Dendritic cell treated with granulocyte-macrophage colony-stimulating factor and Interleukin-4, amounts not matched to agents 40 ng/mL and 50 ng/mL, for 4 days (primary cell): Measurements from ENCODE around the gene KLHL25.

Experiments used
- H3K27ac Mint-ChIP-seq: one replicate; pipeline ENCODE4 v1.8.0; 2022; ENCODE audit warnings: mild to moderate bottlenecking, mixed read lengths
- H3K27me3 Mint-ChIP-seq: one replicate; pipeline ENCODE4 v1.8.0; 2022; ENCODE audit warnings: mild to moderate bottlenecking, mixed read lengths
- H3K36me3 Mint-ChIP-seq: one replicate; pipeline ENCODE4 v1.8.0; 2022; ENCODE audit warnings: low read depth, mixed read lengths
- H3K4me1 Mint-ChIP-seq: one replicate; pipeline ENCODE4 v1.8.0; 2022; ENCODE audit warnings: low read depth, mixed read lengths
- H3K4me3 Mint-ChIP-seq: one replicate; pipeline ENCODE4 v1.8.0; 2022; ENCODE audit warnings: mild to moderate bottlenecking, moderate library complexity, mixed read lengths
- H3K9me3 Mint-ChIP-seq: one replicate; pipeline ENCODE4 v1.8.0; 2022; ENCODE audit warnings: mixed read lengths
- intact Hi-C: fragments of 100-400 bp; cut with micrococcal nuclease; formaldehyde crosslinking; loops from one replicate; pipeline ENCODE4 v1.15.0; 2022

KLHL25 gene

DNA sequence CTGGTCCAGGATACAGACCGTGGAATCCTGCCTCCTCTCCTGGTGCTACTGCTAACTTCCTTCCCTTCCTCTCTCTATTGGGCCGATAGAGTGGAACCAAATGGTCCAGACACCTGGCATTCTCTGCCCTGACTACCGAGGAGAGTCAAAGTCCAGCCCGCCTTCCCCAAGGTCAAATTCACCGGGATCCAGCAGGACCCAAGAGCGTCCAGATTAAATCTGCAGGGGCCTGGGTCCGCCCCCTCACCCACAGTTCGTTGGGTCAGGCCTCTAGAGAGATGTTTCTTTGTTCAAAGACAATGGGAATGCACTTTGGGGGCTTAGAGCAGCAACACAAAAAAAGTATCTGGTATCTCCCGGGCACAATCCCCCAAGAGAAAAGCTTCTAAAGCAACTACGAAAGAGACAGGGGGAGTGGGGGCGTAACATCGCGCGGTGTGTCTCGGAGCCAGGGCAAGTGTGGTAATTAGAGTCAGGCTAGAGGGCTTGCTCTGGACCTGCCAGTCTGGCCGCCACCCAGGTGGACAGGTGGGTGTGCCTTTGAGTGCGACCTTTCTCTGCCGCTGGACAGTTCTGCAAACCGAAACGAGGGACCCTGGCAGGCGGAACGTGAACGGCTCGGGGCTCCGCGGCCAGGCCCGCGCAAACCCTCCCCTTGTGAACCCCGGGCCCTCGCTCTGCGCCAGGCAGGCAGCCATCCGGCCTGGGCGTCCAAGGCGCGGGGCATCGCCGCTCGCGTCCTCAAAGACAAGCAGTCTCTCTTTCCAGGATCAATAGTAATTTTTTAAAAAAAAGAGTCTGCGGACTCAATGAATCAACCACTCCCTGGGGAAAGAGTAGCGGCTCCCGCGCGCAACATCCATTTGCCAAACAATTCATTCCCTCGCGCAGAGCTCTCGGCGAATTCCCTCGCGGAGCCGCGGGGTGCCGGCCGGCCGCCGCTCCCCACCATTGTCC, 806 bp downstream of the KLHL25 start:
- Mint-ChIP-seq H3K4me1 (peaks cover 30% of the 10 kb centered on the region), H3K36me3 (no peaks in the 10 kb centered on the region), H3K27me3 (peaks cover 42% of the 10 kb centered on the region), H3K27ac (peak overlapping the region; percentile 77), H3K4me3 (peak overlapping the region; percentile 81), H3K9me3 (no peaks in the 10 kb centered on the region)
- intact Hi-C loops: loop anchor here (5.0 kb wide), 1 partner anchor 38 kb away; no protein-coding TSS in a partner anchor

GRCh38 chr15:85792912-85793590, 1.7 kb downstream of the KLHL25 start:
- H3K4me1 Mint-ChIP-seq: peaks cover 31% of the 10 kb centered on the region
- no peaks in the 10 kb centered on the region for H3K36me3 Mint-ChIP-seq
- intact Hi-C loops: loop anchor here (5.0 kb wide), 1 partner anchor 39 kb away; no protein-coding TSS in a partner anchor
- H3K4me3 Mint-ChIP-seq: peak overlapping the region; percentile 81
- H3K9me3 Mint-ChIP-seq: no peaks in the 10 kb centered on the region
- H3K27me3 Mint-ChIP-seq: peaks cover 42% of the 10 kb centered on the region
- no peak overlapping the region for H3K27ac Mint-ChIP-seq

DNA sequence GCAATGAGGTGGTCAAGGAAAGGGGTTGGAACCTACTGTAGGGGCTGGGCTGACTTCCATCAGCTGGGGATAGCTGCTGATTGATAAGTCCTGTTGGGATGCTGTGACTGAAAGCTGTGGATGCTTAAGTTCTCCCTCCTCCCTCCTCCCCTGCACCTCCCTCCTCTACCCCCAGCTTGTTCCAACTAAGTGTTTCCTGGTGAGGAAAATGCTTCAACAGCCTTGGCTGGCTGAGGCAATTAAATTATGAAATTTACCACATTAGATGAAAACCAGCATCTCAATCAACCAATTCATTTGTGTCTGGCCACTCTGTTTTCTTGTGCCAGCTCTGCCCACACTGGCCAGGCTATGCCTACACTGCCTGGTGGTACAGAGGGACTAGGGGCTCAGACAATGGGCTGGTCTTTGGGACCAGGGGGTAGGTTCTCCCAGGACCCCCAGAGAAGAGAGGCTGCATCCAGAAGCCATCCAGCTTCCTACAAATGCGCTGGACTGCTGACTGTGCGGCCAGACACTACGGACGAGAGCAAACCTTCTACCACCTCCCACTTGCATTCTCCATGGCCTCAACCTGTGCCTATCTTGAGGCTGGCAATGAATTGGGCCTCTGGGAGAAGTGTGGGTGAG, 2.5 kb downstream of the KLHL25 start:
- Mint-ChIP-seq H3K27me3 (peaks cover 42% of the 10 kb centered on the region), H3K27ac (no peak overlapping the region), H3K36me3 (no peaks in the 10 kb centered on the region), H3K9me3 (no peaks in the 10 kb centered on the region), H3K4me1 (peaks cover 31% of the 10 kb centered on the region), H3K4me3 (no peak overlapping the region)
- intact Hi-C loops: loop anchor here (5.0 kb wide), 1 partner anchor 40 kb away; no protein-coding TSS in a partner anchor

- no peak overlapping the region for H3K27ac Mint-ChIP-seq
- intact Hi-C loops: no loop called here
- H3K4me3 Mint-ChIP-seq: no peak overlapping the region
- H3K9me3 Mint-ChIP-seq: no peaks in the 10 kb centered on the region
- H3K27me3 Mint-ChIP-seq: peaks cover 31% of the 10 kb centered on the region
- H3K4me1 Mint-ChIP-seq: peaks cover 20% of the 10 kb centered on the region
- no peaks in the 10 kb centered on the region for H3K36me3 Mint-ChIP-seq
Measured at GRCh38 chr15:85789496-85789875, 5.2 kb downstream of the KLHL25 start.

DNA sequence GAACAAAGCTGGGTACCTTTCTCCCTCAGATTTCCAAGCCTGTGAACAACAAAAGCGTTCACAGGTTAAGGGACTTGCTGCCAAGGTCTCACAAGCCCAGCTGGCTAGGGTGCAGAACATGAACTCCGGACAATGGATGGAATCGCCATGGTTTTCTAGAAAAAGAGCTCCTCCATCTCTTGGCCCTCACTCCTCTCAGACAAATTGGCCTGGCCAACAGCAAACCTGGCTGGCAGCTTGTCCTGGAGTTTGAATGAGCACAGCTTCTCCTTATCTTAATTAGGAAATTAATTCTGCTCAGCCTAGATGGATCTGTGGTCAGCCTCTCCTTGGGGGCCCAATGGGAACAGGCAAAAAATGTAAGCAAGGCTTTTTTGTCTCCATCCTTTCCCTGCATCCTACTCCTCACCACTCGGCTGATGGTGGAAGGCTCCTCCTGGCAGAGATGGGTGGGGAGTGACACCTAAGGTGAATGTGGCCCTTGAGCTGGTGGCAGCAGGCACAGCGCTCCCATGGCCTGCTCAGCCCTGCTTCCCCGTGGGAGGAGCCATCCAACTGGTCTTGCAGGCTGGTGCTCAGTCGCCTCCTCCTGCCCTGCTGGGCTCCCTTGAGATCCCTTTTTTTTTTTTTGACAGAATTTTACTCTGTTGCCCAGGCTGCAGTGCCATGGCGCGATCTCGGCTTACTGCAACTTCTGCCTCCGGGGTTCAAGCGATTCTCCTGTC, 5.8 kb downstream of the KLHL25 start:
- H3K27me3 Mint-ChIP-seq: peaks cover 28% of the 10 kb centered on the region
- no peak overlapping the region for H3K27ac Mint-ChIP-seq
- intact Hi-C loops: no loop called here
- H3K4me3 Mint-ChIP-seq: no peak overlapping the region
- no peaks in the 10 kb centered on the region for H3K9me3 Mint-ChIP-seq
- peaks cover 19% of the 10 kb centered on the region for H3K4me1 Mint-ChIP-seq
- no peaks in the 10 kb centered on the region for H3K36me3 Mint-ChIP-seq

DNA sequence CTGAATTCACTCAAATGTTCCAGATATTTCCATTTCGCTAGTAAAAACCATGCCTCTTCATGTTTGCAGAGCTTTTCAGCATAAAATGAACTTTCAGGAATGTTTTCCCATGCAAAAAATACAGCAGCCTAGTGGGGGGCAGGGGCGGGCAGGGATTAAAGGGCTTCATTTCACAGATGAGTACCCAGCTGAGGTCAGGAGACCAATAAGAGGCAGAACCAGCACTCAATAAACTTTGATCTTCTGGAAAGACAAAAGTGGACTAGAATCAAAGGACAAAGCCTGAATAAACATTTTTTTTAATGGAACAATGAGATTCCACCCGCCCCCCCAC, 8.0 kb downstream of the KLHL25 start:
- Mint-ChIP-seq H3K27ac (no peak overlapping the region), H3K4me1 (peaks cover 14% of the 10 kb centered on the region), H3K36me3 (no peaks in the 10 kb centered on the region), H3K9me3 (no peaks in the 10 kb centered on the region), H3K4me3 (no peak overlapping the region), H3K27me3 (peaks cover 9% of the 10 kb centered on the region)
- intact Hi-C loops: no loop called here

- intact Hi-C loops: no loop called here
- no peaks in the 10 kb centered on the region for H3K36me3 Mint-ChIP-seq
- H3K4me1 Mint-ChIP-seq: peaks cover 15% of the 10 kb centered on the region
- peaks cover 2% of the 10 kb centered on the region for H3K27me3 Mint-ChIP-seq
- H3K9me3 Mint-ChIP-seq: no peaks in the 10 kb centered on the region
- no peak overlapping the region for H3K4me3 Mint-ChIP-seq
- H3K27ac Mint-ChIP-seq: no peak overlapping the region
Measured at GRCh38 chr15:85785887-85786780, 8.6 kb downstream of the KLHL25 start.

- H3K4me1 Mint-ChIP-seq: peaks cover 10% of the 10 kb centered on the region
- no peaks in the 10 kb centered on the region for H3K27me3 Mint-ChIP-seq
- no peak overlapping the region for H3K27ac Mint-ChIP-seq
- H3K9me3 Mint-ChIP-seq: no peaks in the 10 kb centered on the region
- intact Hi-C loops: no loop called here
- no peak overlapping the region for H3K4me3 Mint-ChIP-seq
- H3K36me3 Mint-ChIP-seq: no peaks in the 10 kb centered on the region
Measured at GRCh38 chr15:85782064-85782463, 12.7 kb downstream of the KLHL25 start.

- Mint-ChIP-seq H3K4me1 (peaks cover 10% of the 10 kb centered on the region), H3K4me3 (no peak overlapping the region), H3K9me3 (no peaks in the 10 kb centered on the region), H3K36me3 (no peaks in the 10 kb centered on the region), H3K27ac (no peak overlapping the region), H3K27me3 (no peaks in the 10 kb centered on the region)
- intact Hi-C loops: no loop called here
Measured at GRCh38 chr15:85781099-85781498, 13.6 kb downstream of the KLHL25 start.

DNA sequence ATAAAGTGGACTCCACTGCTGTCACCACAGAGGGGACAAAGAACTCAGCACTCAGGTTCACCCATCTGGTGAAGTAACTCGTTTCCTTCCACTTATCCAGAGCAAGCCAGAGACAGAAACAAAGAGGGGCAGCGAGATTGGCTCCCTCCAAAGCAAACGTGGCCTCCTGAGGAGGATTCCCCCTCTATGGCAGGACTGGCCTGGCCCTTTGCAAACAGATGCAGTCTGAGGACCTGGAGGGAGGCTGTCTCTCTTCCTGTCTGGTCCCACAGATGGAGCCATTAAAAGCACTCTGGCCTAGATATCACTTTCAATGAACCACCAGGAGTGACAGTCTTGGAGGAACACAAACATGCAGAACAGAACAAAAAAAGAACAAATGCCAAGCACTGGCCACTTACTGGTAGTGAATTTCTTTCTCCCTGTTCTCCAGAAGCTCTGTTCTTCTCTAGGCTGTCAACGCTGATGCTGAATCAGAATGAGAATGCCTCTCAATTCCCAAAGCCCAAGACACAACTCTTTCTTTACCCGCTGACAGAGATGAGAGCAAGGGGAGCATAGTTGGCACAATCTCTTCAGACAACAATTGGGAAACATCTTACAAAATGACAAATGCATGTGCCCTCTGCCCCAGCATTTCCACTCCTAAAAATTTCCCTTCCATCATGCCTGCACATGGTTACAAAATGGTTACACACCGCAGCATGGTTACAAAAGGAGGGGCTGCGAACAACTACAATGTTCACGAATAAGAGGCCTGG, 14.3 kb downstream of the KLHL25 start:
- Mint-ChIP-seq H3K27ac (no peak overlapping the region), H3K4me1 (peaks cover 10% of the 10 kb centered on the region), H3K4me3 (no peak overlapping the region), H3K36me3 (no peaks in the 10 kb centered on the region), H3K27me3 (no peaks in the 10 kb centered on the region), H3K9me3 (no peaks in the 10 kb centered on the region)
- intact Hi-C loops: no loop called here

GRCh38 chr15:85779249-85779648, 15.5 kb downstream of the KLHL25 start:
- H3K9me3 Mint-ChIP-seq: no peaks in the 10 kb centered on the region
- no peaks in the 10 kb centered on the region for H3K27me3 Mint-ChIP-seq
- H3K27ac Mint-ChIP-seq: no peak overlapping the region
- intact Hi-C loops: no loop called here
- no peaks in the 10 kb centered on the region for H3K36me3 Mint-ChIP-seq
- peaks cover 10% of the 10 kb centered on the region for H3K4me1 Mint-ChIP-seq
- H3K4me3 Mint-ChIP-seq: no peak overlapping the region

- Mint-ChIP-seq H3K27ac (no peak overlapping the region), H3K36me3 (no peaks in the 10 kb centered on the region), H3K9me3 (no peaks in the 10 kb centered on the region), H3K27me3 (no peaks in the 10 kb centered on the region), H3K4me1 (peaks cover 10% of the 10 kb centered on the region), H3K4me3 (no peak overlapping the region)
- intact Hi-C loops: no loop called here
Measured at GRCh38 chr15:85778107-85778776, 16.5 kb downstream of the KLHL25 start.
